ENCODE data around the gene AZU1.
"Not testable (repeated sequence)": the region's sequence is repeated elsewhere in the genome, so short reads cannot be mapped to it uniquely, and the experiment has no call there.

Gene AZU1

DNA sequence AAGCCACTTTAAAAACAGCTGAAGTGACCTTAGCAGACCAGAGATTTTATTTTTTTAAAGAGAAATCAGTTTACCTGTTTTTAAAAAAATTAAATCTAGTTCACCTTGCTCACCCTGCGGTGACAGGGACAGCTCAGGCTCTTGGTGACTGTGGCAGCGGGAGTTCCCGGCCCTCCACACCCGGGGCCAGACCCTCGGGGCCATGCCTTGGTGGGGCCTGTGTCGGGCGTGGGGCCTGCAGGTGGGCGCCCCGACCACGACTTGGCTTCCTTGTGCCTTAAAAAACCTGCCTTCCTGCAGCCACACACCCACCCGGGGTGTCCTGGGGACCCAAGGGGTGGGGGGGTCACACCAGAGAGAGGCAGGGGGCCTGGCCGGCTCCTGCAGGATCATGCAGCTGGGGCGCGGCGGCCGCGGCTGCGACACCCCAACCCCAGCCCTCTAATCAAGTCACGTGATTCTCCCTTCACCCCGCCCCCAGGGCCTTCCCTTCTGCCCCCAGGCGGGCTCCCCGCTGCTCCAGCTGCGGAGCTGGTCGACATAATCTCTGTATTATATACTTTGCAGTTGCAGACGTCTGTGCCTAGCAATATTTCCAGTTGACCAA is 16.7 kb upstream of the AZU1 start:
- no peak for DNase-seq

DNA sequence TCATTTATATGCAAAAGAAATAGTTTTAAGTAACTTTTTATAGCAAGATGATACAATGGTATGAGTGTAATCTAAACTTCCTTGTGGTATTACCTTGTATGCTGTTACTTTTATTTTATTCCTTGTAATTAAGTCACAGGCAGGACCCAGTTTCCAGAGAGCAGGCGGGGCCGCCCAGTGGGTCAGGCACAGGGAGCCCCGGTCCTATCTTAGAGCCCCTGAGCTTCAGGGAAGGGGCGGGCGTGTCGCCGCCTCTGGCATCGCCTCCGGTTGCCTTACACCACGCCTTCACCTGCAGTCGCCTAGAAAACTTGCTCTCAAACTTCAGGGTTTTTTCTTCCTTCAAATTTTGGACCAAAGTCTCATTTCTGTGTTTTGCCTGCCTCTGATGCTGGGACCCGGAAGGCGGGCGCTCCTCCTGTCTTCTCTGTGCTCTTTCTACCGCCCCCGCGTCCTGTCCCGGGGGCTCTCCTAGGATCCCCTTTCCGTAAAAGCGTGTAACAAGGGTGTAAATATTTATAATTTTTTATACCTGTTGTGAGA is 16.1 kb upstream of the AZU1 start:
- DNase-seq = no peak

DNA sequence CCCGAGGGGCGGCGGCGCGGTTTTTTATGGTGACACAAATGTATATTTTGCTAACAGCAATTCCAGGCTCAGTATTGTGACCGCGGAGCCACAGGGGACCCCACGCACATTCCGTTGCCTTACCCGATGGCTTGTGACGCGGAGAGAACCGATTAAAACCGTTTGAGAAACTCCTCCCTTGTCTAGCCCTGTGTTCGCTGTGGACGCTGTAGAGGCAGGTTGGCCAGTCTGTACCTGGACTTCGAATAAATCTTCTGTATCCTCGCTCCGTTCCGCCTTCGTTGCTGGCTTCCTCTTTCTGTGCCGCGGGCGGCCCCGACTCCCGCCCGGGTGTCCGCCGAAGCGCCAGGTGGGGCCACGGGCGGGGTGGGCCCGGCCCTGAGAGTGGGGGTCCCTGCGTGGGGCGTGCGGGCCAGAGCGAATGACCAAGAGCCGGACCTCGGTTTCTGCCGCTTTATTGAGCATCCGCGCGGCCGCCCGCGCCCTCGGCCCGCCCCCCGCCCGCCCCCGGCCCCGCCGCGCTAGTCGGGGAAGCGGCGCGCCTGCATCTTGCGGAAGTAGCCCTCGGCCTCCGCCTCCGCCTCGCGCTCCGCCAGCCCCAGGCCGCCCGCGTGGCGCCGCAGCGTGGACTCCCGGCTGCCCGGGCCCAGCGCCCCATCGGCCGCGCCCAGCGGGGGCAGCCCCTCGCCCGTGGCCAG is 15.4 kb upstream of the AZU1 start:
- no peak for DNase-seq

DNA sequence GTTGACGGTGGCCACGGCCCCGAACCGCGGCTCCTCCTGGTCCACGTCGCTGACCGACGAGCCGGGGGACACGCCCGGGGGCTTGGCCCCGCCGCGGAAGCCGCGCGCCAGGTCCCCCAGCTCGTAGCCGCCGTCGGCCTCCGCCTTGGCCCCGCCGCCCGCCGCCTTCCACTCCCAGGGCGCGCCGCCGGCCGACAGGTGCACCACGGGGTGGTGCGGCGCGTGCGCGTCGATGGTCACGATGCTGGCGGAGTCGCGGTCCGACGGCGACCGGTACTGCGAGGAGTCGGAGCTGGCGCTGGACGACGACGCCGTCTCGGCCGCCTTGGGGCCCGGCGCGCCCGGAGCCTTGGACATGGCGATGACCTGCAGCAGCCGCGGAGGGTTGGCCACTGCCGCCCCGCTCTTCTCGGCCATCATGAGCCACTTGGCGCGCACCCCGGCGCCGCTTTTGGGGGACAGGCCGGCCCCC is 14.9 kb upstream of the AZU1 start:
- DNase-seq = no peak

DNA sequence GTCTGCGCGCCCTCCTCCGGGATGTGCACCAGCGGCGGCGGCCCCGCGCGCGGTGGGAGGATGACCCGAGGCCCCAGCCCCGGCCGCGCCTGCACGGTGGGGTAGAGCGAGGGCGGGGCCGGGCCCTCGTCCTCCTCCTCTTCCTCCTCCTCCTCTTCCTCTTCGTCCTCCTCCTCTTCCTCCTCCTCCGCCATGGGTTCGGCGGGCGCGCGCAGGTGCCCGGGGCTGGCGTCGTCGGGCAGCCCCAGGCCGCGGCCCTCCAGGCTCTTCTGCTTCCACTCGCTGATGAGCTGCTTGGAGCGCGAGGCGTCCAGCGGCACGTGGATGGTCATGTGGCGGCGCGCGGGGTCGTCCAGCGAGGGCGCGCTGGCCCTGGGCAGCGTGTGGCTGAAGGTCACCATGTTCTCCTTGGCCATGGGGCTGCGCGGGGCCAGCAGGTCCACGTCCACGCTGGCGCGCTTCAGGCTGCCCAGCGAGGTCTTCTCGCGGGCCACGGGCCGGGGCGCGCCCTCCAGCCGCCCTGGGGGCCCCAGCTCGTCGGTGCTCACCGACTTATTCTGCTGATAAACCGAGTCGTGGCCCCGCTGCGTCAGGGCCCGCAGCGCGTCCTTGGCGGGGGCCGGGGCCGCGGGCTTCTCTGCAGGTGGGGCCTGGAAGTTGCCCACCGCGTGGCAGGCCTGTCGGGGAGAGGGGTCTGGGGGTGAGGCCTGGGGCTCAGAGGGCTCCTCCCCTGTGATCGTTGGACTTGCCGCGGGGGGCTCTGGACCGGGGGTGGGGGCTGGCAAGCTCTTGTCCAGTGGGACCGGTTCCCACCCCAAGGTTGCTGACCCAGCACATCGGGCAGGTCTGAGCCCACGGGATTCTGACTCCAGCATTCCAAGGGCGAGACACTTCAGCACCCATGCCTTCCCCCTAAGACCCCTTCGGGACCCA is 14.2 kb upstream of the AZU1 start:
- no peak for DNase-seq

DNA sequence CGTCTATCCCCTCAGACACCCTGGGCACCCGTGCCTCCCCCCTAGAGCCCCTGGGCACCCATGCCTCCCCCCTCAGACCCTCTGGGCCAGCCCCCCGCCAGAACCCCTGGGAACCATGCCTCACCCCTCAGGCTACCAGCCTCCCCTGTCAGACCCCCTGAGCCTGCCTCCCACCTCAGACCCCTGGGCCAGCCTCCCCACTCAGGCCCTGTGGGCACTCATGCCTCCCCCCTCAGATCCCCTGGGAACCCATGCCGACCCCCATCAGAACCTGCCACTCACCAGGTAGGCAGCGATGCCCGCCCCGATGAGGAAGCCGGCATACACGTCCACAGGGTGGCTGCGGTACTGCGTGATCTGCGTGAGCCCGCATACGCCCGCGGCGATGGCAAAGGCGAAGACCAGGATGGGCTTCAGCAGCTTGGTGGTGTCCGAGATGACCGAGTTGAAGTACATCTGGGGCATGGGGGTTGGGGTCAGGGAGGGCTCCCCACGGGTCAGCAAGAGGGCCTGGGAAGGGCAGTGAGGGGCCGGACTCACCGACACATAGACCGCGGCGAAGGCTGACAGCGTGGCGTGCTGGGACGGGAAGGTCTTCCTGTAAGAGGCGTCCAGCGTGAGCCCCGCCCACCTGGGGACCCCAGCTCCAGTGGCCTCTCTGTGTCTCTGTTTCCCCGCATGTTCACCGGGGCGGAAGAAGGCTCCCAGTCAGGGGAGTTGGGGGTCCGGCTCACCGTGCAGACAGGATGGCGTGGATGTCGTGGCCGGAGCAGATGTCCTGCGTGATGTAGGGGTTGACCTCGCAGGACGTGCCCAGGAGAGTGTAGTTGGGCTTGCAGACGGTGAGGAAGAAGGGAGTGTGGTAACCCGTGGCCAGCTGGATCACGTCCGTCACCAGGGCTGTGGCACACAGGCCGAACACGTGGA is 13.2 kb upstream of the AZU1 start:
- DNase-seq = no peak

DNA sequence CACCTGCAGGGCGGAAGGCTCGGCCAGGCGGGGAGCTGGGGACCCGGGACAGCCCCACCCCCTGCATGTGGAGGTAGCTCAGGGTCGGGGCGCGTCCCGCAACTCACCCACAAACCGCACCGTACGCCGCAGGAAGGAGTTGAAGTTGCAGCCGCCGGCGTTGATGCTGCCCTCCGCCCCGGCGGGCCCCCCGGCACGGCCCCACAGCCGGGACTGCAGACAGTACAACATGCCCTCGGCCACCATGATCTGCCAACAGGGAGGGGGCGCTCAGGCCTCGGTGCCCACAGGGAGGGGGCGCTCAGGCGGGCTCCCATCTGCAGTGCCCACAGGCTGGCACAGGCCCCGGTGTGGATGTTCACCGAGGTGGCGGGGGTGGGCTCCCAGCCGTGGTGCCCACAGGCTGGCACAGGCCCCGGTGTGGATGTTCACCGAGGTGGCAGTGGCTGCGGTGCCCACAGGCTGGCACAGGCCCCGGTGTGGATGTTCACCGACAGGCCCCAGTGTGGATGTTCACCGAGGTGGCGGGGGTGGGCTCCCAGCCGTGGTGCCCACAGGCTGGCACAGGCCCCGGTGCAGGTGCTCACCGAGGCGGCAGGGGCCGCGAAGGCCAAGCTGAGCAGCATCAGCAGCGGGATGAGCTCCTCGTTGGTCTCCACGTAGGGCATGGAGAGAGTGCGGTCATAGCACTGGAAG is 12.4 kb upstream of the AZU1 start:
- no peak for DNase-seq

DNA sequence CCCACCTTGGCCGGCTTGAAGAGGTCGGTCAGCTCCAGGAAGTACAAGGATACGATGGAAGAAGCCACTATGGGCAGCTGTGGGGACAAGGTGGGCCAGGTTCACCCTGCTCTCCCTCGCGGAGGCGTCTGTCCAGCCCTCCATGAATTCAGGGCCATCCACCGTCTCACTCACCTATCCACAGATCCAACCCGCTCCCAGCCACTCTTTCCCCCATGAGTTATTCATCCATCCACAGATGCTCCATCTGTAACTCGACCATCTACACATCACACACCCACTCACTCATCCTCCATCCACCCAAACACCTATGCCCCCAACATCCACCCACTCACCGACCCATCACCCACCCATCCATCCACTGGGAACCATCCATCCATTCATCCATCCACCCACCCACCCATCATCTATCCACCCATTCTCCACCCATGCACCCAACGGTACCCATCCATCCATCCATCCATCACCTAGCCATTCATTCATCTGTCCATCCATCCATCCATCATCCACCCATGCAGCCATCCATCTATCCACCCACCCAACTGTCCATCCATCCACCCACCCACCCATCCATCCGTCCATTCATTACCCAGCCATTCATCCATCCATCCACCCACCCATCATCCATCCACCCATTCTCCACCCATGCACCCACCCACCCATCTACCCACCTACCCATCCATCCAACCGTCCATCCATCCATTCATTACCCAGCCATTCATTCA is 11.7 kb upstream of the AZU1 start:
- no peak for DNase-seq

DNA sequence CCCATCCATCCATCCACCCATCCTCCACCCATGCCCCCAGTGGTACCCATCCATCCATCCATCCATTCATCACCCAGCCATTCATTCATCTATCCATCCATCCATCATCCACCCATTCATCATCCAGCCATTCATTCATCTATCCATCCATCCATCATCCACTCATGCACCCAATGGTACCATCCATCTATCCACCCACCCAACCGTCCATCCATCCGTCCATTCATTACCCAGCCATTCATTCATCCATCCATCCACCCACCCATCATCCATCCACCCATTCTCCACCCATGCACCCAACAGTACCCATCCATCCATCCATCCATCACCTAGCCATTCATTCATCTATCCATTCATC is 11.2 kb upstream of the AZU1 start:
- no peak for DNase-seq

DNA sequence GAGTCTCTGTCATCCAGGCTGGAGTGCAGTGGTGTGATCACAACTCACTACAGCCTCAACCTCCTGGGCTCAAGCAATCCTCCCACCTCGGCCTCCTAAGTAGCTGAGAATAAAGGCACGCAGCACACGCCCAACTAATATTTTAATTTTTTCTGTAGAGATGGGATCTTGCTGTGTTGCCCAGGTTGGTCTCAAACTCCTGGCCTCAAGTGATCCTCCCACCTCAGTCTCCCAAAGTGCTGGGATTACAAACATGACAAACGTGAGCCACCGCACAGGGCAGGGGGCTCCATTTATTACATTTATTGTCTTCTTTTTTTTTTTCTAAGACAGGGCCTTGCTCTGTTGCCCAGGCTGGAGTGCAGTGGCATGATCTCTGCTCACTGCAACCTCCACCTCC is 7.4 kb upstream of the AZU1 start:
- not testable (repeated sequence) for DNase-seq

DNA sequence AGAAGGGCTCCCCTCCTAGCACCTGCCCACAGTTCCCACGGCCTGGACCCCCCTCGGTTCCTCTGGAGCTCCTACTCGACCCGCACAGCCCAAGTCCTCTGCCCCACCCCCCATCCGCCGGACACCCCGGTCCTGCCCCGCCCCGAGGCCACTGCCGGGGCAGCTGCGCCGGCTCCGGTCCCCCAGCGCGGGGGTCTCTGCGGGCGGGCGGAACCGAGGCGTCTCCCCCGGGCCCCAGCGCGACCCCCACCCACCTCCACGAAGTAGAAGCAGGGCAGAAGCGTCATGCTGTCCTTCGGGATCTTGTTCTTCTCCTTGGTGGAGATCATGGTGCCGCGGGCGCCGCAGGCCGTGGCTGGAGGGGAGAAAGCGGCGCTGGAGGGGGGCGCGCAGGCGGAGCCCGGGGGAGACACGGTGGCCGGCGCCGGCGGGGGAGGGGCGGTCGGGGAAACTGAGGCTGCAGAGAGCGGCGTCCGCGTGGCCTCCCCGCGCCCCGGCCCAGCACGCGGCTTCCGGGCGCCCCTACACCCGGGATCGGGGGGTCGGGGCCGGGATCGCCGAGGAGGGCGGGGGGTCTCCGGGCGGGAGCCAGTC is 6.3 kb upstream of the AZU1 start:
- DNase-seq = no peak

DNA sequence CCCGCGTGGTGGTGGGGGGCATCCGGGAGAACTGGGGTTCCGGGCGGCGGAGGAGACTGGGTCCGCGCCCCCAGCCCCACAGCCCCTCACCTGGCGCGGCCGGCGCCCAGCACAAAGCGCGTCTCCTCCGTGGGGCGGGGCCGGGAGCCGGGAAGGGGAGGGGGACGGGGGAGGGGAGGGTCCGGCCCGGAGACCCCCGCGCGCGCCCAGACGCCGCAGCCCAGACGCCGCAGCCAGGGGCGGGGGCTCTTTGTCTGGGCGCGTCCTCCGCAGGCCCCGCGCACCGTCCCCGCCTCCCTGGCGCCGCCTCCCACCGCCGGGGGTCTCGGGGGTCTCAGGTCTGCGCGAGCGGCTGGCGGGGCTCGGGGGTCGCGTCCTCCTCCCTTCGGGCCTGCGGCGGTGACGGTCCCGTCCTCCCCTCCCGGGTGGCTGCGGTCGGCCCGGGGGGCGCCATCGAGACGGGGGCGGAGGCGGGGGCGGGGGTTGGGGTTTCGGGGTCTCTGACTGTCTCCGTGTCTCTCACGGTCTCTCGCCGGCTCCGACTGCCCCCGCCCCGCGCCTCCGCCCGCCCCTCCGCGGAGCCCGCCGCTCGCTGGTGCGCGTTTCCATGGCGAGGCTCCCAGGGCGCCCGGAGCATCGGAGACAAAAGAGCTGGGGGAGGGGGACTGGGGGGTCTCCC is 5.7 kb upstream of the AZU1 start, which contains the start of gene PLPPR3:
PLPPR3 (minus strand) TSS at position 131 of the 679 bp plus-strand sequence. CDS start 396 bp downstream, outside the sequence.
- DNase-seq = peak; percentile 89

DNA sequence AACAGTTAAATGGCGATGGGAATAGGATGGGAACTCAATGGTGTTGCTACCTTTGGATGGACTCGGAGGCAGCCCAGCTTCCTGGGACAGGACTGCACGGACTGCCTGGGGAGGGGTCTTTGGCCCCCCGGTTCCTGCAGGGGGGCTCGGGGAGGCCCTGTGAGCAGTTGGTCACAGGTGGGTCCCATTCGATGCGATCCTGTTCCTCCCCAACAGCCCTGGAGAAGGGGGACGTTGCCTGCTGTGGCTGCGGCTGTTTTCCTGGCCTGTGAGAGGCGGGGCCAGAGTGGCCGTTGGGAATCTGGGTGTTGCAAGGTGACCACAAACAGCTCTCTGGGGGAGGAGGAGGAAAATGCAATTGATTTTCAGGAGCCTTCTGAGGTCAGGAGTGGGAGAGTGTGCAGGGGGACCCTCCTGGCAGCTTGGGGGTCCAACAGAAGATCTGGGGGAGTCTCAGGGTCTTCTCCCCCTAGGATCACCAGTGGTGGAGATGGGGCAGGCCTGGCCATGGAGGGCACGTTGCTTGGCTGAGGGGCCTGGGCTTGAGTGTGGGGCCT is 4.0 kb upstream of the AZU1 start:
- no peak for DNase-seq

DNA sequence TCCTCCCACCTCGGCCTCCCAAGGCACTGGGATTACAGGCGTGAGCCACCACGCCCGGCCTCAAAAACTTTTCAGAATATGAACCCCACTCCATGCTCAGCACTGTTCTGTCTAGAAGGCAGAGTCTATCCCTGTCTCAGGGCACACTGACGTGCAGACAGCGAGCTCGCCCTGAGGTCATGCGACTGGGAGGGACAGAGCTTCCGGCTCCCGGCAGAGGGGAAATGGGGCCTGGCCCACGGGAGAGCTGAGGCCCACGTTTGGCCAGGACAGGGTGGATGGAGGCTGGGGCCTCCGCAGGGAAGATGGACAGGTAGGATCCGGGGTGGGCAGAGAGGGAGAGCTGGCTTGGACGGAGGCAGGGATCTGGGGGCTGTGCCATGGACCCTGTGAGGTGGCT is 2.8 kb upstream of the AZU1 start:
- no peak for DNase-seq

DNA sequence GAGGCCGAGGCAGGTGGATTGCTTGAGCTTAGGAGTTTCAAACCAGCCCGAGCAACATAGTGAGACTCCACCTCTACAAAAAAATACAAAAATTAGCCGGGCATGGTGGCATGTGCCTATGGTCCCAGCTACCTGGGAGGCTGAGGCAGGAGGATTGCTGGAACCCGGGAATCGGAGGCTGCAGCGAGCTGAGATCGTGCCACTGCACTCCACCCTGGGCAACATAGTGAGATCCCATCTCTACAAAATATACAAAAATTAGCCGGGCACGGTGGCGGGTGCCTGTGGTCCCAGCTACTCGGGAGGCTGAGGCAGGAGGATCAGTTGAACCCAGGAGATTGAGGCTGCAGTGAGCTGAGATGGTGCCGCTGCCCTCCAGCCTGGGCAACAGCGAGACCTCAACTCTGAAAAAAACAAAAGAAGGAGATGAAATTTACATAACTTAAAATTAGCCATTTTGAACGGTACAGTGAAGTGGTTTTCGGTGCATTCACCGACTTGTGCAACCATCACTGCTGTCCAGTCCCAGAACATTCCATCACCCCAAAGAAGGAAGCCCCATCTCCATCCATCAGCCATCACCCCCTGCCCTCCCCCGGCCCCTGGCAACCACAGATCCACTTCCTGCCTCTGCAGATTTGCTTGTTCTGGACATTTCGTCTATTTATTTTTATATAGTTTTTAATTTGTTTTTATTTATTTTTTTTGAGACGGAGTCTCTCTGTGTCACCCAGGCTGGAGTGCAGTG is 1.6 kb upstream of the AZU1 start:
- no peak for DNase-seq

DNA sequence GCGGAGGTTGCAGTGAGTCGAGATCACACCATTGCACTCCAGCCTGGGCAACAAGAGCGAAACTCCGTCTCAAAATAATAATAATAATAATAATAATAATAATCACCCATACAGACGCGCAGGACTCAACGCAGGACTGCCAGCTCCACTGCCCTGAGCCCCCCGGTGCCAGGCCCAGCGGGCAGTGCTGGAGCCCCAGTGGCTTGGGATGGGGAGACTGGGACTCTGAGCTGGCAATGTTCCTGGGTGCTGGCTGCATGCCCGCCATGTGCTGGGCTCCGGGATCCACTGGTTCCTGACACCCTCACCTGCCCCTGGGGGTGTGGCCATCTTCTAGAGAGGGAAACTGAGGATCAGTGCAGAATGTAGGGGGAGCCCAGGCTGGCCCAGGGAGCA is 325 bp upstream of the AZU1 start:
- DNase-seq = no peak

DNA sequence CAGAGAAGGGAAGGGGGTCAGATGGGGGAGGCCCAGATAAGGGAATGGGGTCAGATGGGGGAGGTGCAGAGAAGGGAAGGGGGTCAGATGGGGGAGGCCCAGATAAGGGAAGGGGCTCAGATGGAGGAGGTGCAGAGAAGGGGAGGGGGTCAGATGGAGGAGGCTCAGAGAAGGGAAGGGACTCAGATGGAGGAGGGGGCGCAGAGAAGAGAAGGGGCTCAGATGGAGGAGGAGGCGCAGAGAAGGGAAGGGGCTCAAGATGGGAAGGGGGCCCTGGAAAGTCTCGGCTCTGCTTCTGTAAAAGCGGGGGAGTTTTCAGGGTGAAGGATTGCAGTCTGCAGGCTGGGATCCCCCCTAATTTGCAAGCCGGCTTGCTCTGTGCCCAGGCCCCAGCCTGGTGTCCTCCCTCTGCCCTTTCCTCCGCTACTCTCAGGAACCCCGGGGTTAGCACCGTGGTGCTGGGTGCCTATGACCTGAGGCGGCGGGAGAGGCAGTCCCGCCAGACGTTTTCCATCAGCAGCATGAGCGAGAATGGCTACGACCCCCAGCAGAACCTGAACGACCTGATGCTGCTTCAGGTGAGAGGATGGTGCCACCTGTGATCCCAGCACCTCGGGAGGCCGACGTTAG is 1.6 kb downstream of the AZU1 start:
- DNase-seq = no peak
